BE2C (cell line): Measurements from ENCODE around the gene COL6A2.

Experiments used
- DNase-seq: peaks from one replicate; pipeline ENCODE4 v3.0.0-alpha.2; 2020
- H3K27me3 ChIP-seq: fragments of 250-450 bp; sonication (Bioruptor Pico); 2 replicates; pipeline ENCODE4 v1.5.1; 2020; ENCODE audit warnings: mild to moderate bottlenecking
- H3K36me3 ChIP-seq: fragments of 250-450 bp; sonication (Bioruptor Pico); 2 replicates; pipeline ENCODE4 v1.5.1; 2020; ENCODE audit warnings: mild to moderate bottlenecking
- H3K4me1 ChIP-seq: fragments of 250-450 bp; sonication (Bioruptor Pico); 2 replicates; pipeline ENCODE4 v1.5.1; 2020
- H3K4me3 ChIP-seq: 2 replicates; pipeline ENCODE4 v1.5.1; 2011; ENCODE audit warnings: low read depth, low read length
- H3K9me3 ChIP-seq: fragments of 250-450 bp; sonication (Bioruptor Pico); 2 replicates; pipeline ENCODE4 v1.5.1; 2020
- CTCF ChIP-seq: IDR thresholded peaks from 2 replicates; pipeline ENCODE4 v1.5.1; 2012; ENCODE audit warnings: mild to moderate bottlenecking, low read depth, low read length

Gene COL6A2

GRCh38 chr21:46114963-46115362, 17.1 kb downstream of the COL6A2 start:
- H3K4me1 ChIP-seq = no peaks in the 10 kb centered on the region
- H3K4me3 ChIP-seq = no peak overlapping the region
- H3K36me3 ChIP-seq = no peaks in the 10 kb centered on the region
- peak; percentile 6 for DNase-seq
- H3K9me3 ChIP-seq = no peaks in the 10 kb centered on the region
- no peaks in the 10 kb centered on the region for H3K27me3 ChIP-seq
- TF ChIP-seq CTCF = no peak

GRCh38 chr21:46115441-46116188, 17.7 kb downstream of the COL6A2 start:
- no peaks in the 10 kb centered on the region for H3K27me3 ChIP-seq
- H3K4me3 ChIP-seq = no peak overlapping the region
- no peaks in the 10 kb centered on the region for H3K36me3 ChIP-seq
- peak; percentile 3 for DNase-seq
- no peaks in the 10 kb centered on the region for H3K4me1 ChIP-seq
- H3K9me3 ChIP-seq = no peaks in the 10 kb centered on the region
- TF ChIP-seq CTCF = no peak

- DNase-seq = peak; percentile 11
- no peak for TF ChIP-seq CTCF
- Histone ChIP-seq H3K36me3 (no peaks in the 10 kb centered on the region), H3K4me3 (no peak overlapping the region), H3K4me1 (no peaks in the 10 kb centered on the region), H3K9me3 (no peaks in the 10 kb centered on the region), H3K27me3 (no peaks in the 10 kb centered on the region)
Measured at GRCh38 chr21:46116189-46116775, 18.4 kb downstream of the COL6A2 start.

GRCh38 chr21:46116776-46117585, 19.1 kb downstream of the COL6A2 start:
- peak; percentile 20 for DNase-seq
- no peak for TF ChIP-seq CTCF
- no peaks in the 10 kb centered on the region for H3K36me3 ChIP-seq
- no peak overlapping the region for H3K4me3 ChIP-seq
- H3K9me3 ChIP-seq = no peaks in the 10 kb centered on the region
- H3K4me1 ChIP-seq = no peaks in the 10 kb centered on the region
- H3K27me3 ChIP-seq = no peaks in the 10 kb centered on the region

GRCh38 chr21:46117586-46118315, 19.8 kb downstream of the COL6A2 start:
- H3K4me1 ChIP-seq = no peaks in the 10 kb centered on the region
- DNase-seq = peak; percentile 5
- H3K36me3 ChIP-seq = no peaks in the 10 kb centered on the region
- H3K4me3 ChIP-seq = no peak overlapping the region
- TF ChIP-seq CTCF = no peak
- H3K27me3 ChIP-seq = no peaks in the 10 kb centered on the region
- H3K9me3 ChIP-seq = no peaks in the 10 kb centered on the region
